H1 (cell line): ENCODE data around the gene HIVEP3. TPM values are rescaled to one million over a fixed set of nuclear protein-coding genes. Genes with fewer than 3 reads are reported as not detected.

Source experiments
- CTCF ChIA-PET: fragments of 300-600 bp; sonication (Branson Sonifier 250); formaldehyde crosslinking; loops from one replicate; lab custom pipeline; 2021; ENCODE audit not compliant: partially characterized antibody; lab: Charles Lee
- POLR2A ChIA-PET: fragments of 300-600 bp; sonication (Branson Sonifier 250); formaldehyde crosslinking; loops from one replicate; lab custom pipeline; 2021; ENCODE audit warnings: inconsistent platforms; ENCODE audit not compliant: partially characterized antibody; lab: Charles Lee
- DNase-seq, 2 experiments: peaks; one replicate each; pipeline versions ENCODE4 v3.0.0 to v3.0.0-alpha.2; 2010 to 2022; ENCODE audit warnings: low spot score in 2 of 2, low read depth in 1 of 2, mixed read lengths in 1 of 2
- FAIRE-seq: peaks from 2 replicates; lab custom pipeline; 2011; peaks lifted over from hg19 to GRCh38; lab: Jason Lieb, UNC
- H2AFZ ChIP-seq: 2 replicates; pipeline ENCODE4 v1.8.1; 2012; ENCODE audit warnings: low read length, inconsistent platforms
- H2AK5ac ChIP-seq: 2 replicates; pipeline ENCODE4 v1.6.1; 2013; ENCODE audit warnings: low read depth, low read length
- H2BK120ac ChIP-seq: replicated peaks from 2 replicates; pipeline ENCODE3; 2013; ENCODE audit warnings: low read depth, low read length, inconsistent platforms
- H2BK12ac ChIP-seq: 2 replicates; pipeline ENCODE4 v1.6.1; 2013; ENCODE audit warnings: low read depth, low read length
- H2BK15ac ChIP-seq: 2 replicates; pipeline ENCODE4 v1.6.1; 2013; ENCODE audit warnings: low read length
- H2BK20ac ChIP-seq: 2 replicates; pipeline ENCODE4 v1.6.1; 2013; ENCODE audit warnings: low read length
- H2BK5ac ChIP-seq: 2 replicates; pipeline ENCODE4 v1.6.1; 2013; ENCODE audit warnings: low read depth, low read length
- H3K14ac ChIP-seq: 2 replicates; pipeline ENCODE4 v1.6.1; 2013; ENCODE audit warnings: inconsistent platforms; ENCODE audit not compliant: insufficient read length
- H3K18ac ChIP-seq: 2 replicates; pipeline ENCODE4 v1.6.1; 2013; ENCODE audit warnings: low read length; ENCODE audit errors: extremely low read depth
- H3K23ac ChIP-seq: 2 replicates; pipeline ENCODE4 v1.6.1; 2013; ENCODE audit warnings: inconsistent platforms; ENCODE audit not compliant: insufficient read length
- H3K23me2 ChIP-seq: 2 replicates; pipeline ENCODE4 v1.6.1; 2013; ENCODE audit warnings: low read depth, low read length
- H3K27ac ChIP-seq: 2 replicates; pipeline ENCODE4 v1.6.1; 2011; ENCODE audit warnings: low read depth, low read length, inconsistent platforms
- H3K27me3 ChIP-seq, 4 experiments: replicated peaks in 1 of 4; 1 replicate in 1 of 4; 2 replicates in 3 of 4; pipeline versions ENCODE4 v1.6.1 to v1.8.1; 2011 to 2013; ENCODE audit warnings: low read length in 3 of 4, mild to moderate bottlenecking in 3 of 4, inconsistent platforms in 2 of 4, mixed read lengths in 2 of 4, moderate library complexity in 1 of 4; ENCODE audit not compliant: control insufficient read depth in 3 of 4, insufficient read depth in 3 of 4; ENCODE audit errors: extremely low read depth in 1 of 4
- H3K36me3 ChIP-seq, 4 experiments: 2 replicates each; pipeline versions ENCODE4 v1.6.1 to v1.8.1; 2011 to 2013; ENCODE audit warnings: mild to moderate bottlenecking in 4 of 4, low read length in 3 of 4, moderate library complexity in 2 of 4, control low read depth in 1 of 4, inconsistent platforms in 1 of 4; ENCODE audit not compliant: insufficient read depth in 4 of 4, control insufficient read depth in 2 of 4
- H3K4ac ChIP-seq: replicated peaks from 2 replicates; pipeline ENCODE3; 2013; ENCODE audit warnings: low read length, low read depth, mixed read lengths, inconsistent platforms; ENCODE audit not compliant: insufficient read length
- H3K4me1 ChIP-seq, 4 experiments: replicated peaks in 1 of 4; 1 replicate in 1 of 4; 2 replicates in 3 of 4; pipeline versions ENCODE4 v1.6.1 to v1.8.1; 2011 to 2013; ENCODE audit warnings: low read length in 3 of 4, inconsistent platforms in 2 of 4, mixed read lengths in 1 of 4; ENCODE audit not compliant: insufficient read depth in 4 of 4, control insufficient read depth in 3 of 4
- H3K4me2 ChIP-seq, 2 experiments: 2 replicates each; pipeline versions ENCODE4 v1.6.1 to v1.8.1; 2011 to 2013; ENCODE audit warnings: low read depth in 2 of 2, low read length in 2 of 2, control low read depth in 1 of 2, inconsistent platforms in 1 of 2, mild to moderate bottlenecking in 1 of 2; ENCODE audit not compliant: insufficient read depth in 1 of 2
- H3K4me3 ChIP-seq, 4 experiments: fragments of 200-600, 300-600 bp in 1 of 4; sonication (generic), shearing (Covaris generic), sonication (Bioruptor Twin) in 1 of 4; 2 replicates each; pipeline versions ENCODE4 v1.5.1 to v1.8.1; 2011 to 2016; ENCODE audit warnings: low read length in 4 of 4, low read depth in 3 of 4, control low read depth in 2 of 4, inconsistent platforms in 2 of 4, mild to moderate bottlenecking in 2 of 4, mixed read lengths in 1 of 4, moderate library complexity in 1 of 4; ENCODE audit not compliant: insufficient read depth in 2 of 4; ENCODE audit errors: extremely low read depth in 1 of 4
- H3K56ac ChIP-seq: replicated peaks from 2 replicates; pipeline ENCODE3; 2013; ENCODE audit warnings: low read depth, mild to moderate bottlenecking, mixed read lengths, low read length, inconsistent platforms; ENCODE audit not compliant: insufficient read length
- H3K79me1 ChIP-seq: 2 replicates; pipeline ENCODE4 v1.6.1; 2013; ENCODE audit warnings: low read depth, low read length, control low read depth
- H3K79me2 ChIP-seq, 2 experiments: 2 replicates each; pipeline versions ENCODE4 v1.6.1 to v1.8.1; 2012 to 2013; ENCODE audit warnings: low read length in 2 of 2, mild to moderate bottlenecking in 2 of 2, inconsistent platforms in 1 of 2; ENCODE audit not compliant: insufficient read depth in 2 of 2, control insufficient read depth in 1 of 2
- H3K9ac ChIP-seq, 4 experiments: replicated peaks in 1 of 4; 1 replicate in 1 of 4; 2 replicates in 3 of 4; pipeline versions ENCODE4 v1.6.1 to v1.8.1; 2011 to 2013; ENCODE audit warnings: low read depth in 3 of 4, low read length in 3 of 4, control low read depth in 2 of 4, mild to moderate bottlenecking in 2 of 4, moderate library complexity in 2 of 4, inconsistent platforms in 1 of 4; ENCODE audit errors: extremely low read depth in 1 of 4
- H3K9me3 ChIP-seq, 2 experiments: 2 replicates each; pipeline versions ENCODE4 v1.6.1 to v1.8.1; 2012 to 2013; ENCODE audit warnings: mild to moderate bottlenecking in 2 of 2, moderate library complexity in 2 of 2, control low read depth in 1 of 2, inconsistent platforms in 1 of 2, low read depth in 1 of 2, low read length in 1 of 2, mixed read lengths in 1 of 2; ENCODE audit not compliant: insufficient read depth in 2 of 2
- H4K20me1 ChIP-seq, 2 experiments: replicated peaks in 1 of 2; 2 replicates each; pipeline versions ENCODE3 to v1.8.1; 2011 to 2013; ENCODE audit warnings: inconsistent platforms in 2 of 2, low read length in 2 of 2, mild to moderate bottlenecking in 1 of 2; ENCODE audit not compliant: insufficient read depth in 2 of 2, control insufficient read depth in 1 of 2
- H4K5ac ChIP-seq: 2 replicates; pipeline ENCODE4 v1.6.1; 2013; ENCODE audit warnings: low read length, low read depth, mixed read lengths, inconsistent platforms; ENCODE audit not compliant: insufficient read length
- H4K8ac ChIP-seq: 2 replicates; pipeline ENCODE4 v1.8.0; 2013; ENCODE audit warnings: mild to moderate bottlenecking, moderate library complexity, low read length, inconsistent platforms; ENCODE audit not compliant: insufficient read depth; ENCODE audit errors: extremely low read depth
- H4K91ac ChIP-seq: replicated peaks from 2 replicates; pipeline ENCODE3; 2013; ENCODE audit warnings: low read length, mixed read lengths, inconsistent platforms; ENCODE audit not compliant: insufficient read length
- CHD2 ChIP-seq: IDR thresholded peaks from 2 replicates; pipeline ENCODE4 v1.6.1; 2012; ENCODE audit warnings: low read length, improper control_type of control experiment
- GABPA ChIP-seq: IDR thresholded peaks from 2 replicates; pipeline ENCODE4 v1.6.1; 2011; ENCODE audit warnings: mild to moderate bottlenecking, low read length, moderate library complexity, borderline replicate concordance; ENCODE audit not compliant: insufficient read depth
- JUND ChIP-seq: IDR thresholded peaks from 2 replicates; pipeline ENCODE4 v1.6.1; 2011; ENCODE audit warnings: mild to moderate bottlenecking, improper control_type of control experiment, low read length
- NRF1 ChIP-seq: IDR thresholded peaks from 2 replicates; pipeline ENCODE4 v1.6.1; 2011; ENCODE audit warnings: mild to moderate bottlenecking, low read depth, low read length, improper control_type of control experiment
- PHF8 ChIP-seq: fragments of 200-600 bp; sonication (generic); conservative IDR thresholded peaks from 2 replicates; pipeline ENCODE4 v1.7.1; 2012; ENCODE audit warnings: low read depth, mild to moderate bottlenecking, inconsistent platforms, low read length, moderate library complexity
- POU5F1 ChIP-seq: IDR thresholded peaks from 2 replicates; pipeline ENCODE4 v1.6.1; 2011; ENCODE audit warnings: low read depth, mild to moderate bottlenecking, low read length, moderate library complexity
- RNF2 ChIP-seq: fragments of 200-900, 300-1000 bp; sonication (generic); IDR thresholded peaks from 2 replicates; pipeline ENCODE4 v1.7.1; 2016; ENCODE audit warnings: borderline replicate concordance, low read depth, mild to moderate bottlenecking, antibody characterized with exemption, low read length; ENCODE audit not compliant: poor library complexity, severe bottlenecking; ENCODE audit errors: missing control alignments
- SAP30 ChIP-seq: fragments of 300-600 bp; sonication (generic); IDR thresholded peaks from 2 replicates; pipeline ENCODE4 v1.7.1; 2012; ENCODE audit warnings: low read length, moderate library complexity, mild to moderate bottlenecking, inconsistent platforms; ENCODE audit not compliant: insufficient read depth, insufficient replicate concordance
- SIX5 ChIP-seq: IDR thresholded peaks from 2 replicates; pipeline ENCODE4 v1.6.1; 2011; ENCODE audit warnings: mild to moderate bottlenecking, low read depth, low read length
- TAF7 ChIP-seq: optimal IDR thresholded peaks from 2 replicates; pipeline ENCODE3; 2011; ENCODE audit warnings: low read depth, mild to moderate bottlenecking, inconsistent platforms, low read length, moderate library complexity, borderline replicate concordance
- YY1 ChIP-seq: IDR thresholded peaks from 2 replicates; pipeline ENCODE4 v1.6.1; 2011; ENCODE audit warnings: low read depth, mild to moderate bottlenecking, low read length
- WGBS, 2 experiments: shearing (Covaris generic) in 1 of 2; methylation state at CpG; one replicate each; pipeline versions ENCODE4 v1.1.6 to v1.1.7; 2013 to 2015; ENCODE audit warnings: low lambda C conversion rate in 2 of 2, mixed read lengths in 2 of 2, inconsistent platforms in 1 of 2, low coverage in 1 of 2, missing lambda C conversion rate in 1 of 2; ENCODE audit not compliant: insufficient replicate concordance in 2 of 2, insufficient coverage in 1 of 2, insufficient read length in 1 of 2; ENCODE audit errors: extremely low coverage in 1 of 2, missing lambda C conversion rate in 1 of 2; 5-methylcytosine and 5-hydroxymethylcytosine counted together
- polyA plus RNA-seq, 7 experiments: library from polyadenylated mRNA; depleted of rRNA in 3 of 7; stranded (reverse) in 5 of 7; unstranded in 2 of 7; fragments of >200 nt in 5 of 7; fragments of 200-250 nt in 2 of 7; gene quantifications; 1 replicate in 5 of 7; 2 replicates in 1 of 7; 4 replicates in 1 of 7; pipeline versions ENCODE4 v1.2.1 to v1.2.3, GENCODE V29; 2011 to 2013; ENCODE audit warnings: missing spikeins in 2 of 7, mixed read lengths in 2 of 7
- total RNA-seq: library from RNA; stranded (reverse); fragmentation: NEBNext Ultra II Directional; extraction: Animal tissue kit (Norgen Biotek cat#: 25700); gene quantifications from 2 replicates; pipeline ENCODE4 v1.2.1, GENCODE V29; 2021
- TF ChIP-seq, protein P1 (sequence below): IDR thresholded peaks from 2 replicates; pipeline ENCODE4 v1.6.1; 2012; ENCODE audit warnings: low read length, inconsistent platforms

HIVEP3 gene
- total and polyA plus RNA-seq, 2 of the 8 experiments (the other 6 are each of a cell fraction or from before 2014, with no cell fraction given): 0.24 to 0.69 TPM

- Histone ChIP-seq H3K23me2 (no peaks in the 10 kb centered on the region; the same call in 1 of the 2 replicates), H2BK5ac (no peak overlapping the region), H3K4me1 (peaks cover 0 to 6% (median 2%) of the 10 kb centered on the region in 4 experiments; a peak in 4 of 7 replicates), H3K4ac (no peak overlapping the region), H4K5ac (no peak overlapping the region), H4K8ac (no peak overlapping the region), H3K79me2 (no peaks in the 10 kb centered on the region), H4K91ac (no peak overlapping the region), H2BK20ac (no peak overlapping the region), H3K79me1 (no peaks in the 10 kb centered on the region), H3K23ac (no peak overlapping the region), H3K4me2 (no peak overlapping the region), H2BK120ac (no peak overlapping the region), H3K56ac (no peak overlapping the region), H3K27ac (no peak overlapping the region), H3K9me3 (no peaks in the 10 kb centered on the region), H3K9ac (no peak overlapping the region), H2AK5ac (no peak overlapping the region), H3K14ac (no peak overlapping the region), H4K20me1 (no peaks in the 10 kb centered on the region), H2BK15ac (no peak overlapping the region), H3K27me3 (no peaks in the 10 kb centered on the region), H3K18ac (no peak overlapping the region), H3K36me3 (no peaks in the 10 kb centered on the region), H2BK12ac (no peak overlapping the region), H3K4me3 (no peak overlapping the region), H2AFZ (no peak overlapping the region)
- no peak for DNase-seq
- ChIA-PET POLR2A (no interaction called here), CTCF (interaction anchor here (1.0 kb wide), 1 partner anchor 660 kb away, joined by 3 read pairs; no protein-coding TSS in a partner anchor)
- 89% methylated on average over 7 of the region's 7 CpGs; no CpG with 5 or more reads in 1 of the 2 experiments for WGBS, 2 experiments
- no peak for FAIRE-seq
- TF ChIP-seq PHF8: no peak
- no peak for TF ChIP-seq CHD2
- TF ChIP-seq GABPA: no peak
- no peak for TF ChIP-seq RNF2
- TF ChIP-seq JUND: no peak
- no peak for TF ChIP-seq NRF1
- TF ChIP-seq POU5F1: no peak
- no peak for TF ChIP-seq YY1
- no peak for TF ChIP-seq TAF7
- no peak for TF ChIP-seq SIX5
- TF ChIP-seq, protein P1, sequence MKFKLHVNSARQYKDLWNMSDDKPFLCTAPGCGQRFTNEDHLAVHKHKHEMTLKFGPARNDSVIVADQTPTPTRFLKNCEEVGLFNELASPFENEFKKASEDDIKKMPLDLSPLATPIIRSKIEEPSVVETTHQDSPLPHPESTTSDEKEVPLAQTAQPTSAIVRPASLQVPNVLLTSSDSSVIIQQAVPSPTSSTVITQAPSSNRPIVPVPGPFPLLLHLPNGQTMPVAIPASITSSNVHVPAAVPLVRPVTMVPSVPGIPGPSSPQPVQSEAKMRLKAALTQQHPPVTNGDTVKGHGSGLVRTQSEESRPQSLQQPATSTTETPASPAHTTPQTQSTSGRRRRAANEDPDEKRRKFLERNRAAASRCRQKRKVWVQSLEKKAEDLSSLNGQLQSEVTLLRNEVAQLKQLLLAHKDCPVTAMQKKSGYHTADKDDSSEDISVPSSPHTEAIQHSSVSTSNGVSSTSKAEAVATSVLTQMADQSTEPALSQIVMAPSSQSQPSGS: no peak
- TF ChIP-seq SAP30: no peak
Measured at GRCh38 chr1:41718497-41718896, 200.2 kb downstream of the HIVEP3 start.
